Activated gamma-delta T cell treated with anti-CD3 and anti-CD28 coated beads, Interleukin-2, amount 50 U/mL, for 16 hours (primary cell): ENCODE measurements around the gene ERC2.

Source experiments
- DNase-seq: peaks from one replicate; pipeline ENCODE4 v3.0.0-alpha.2; 2020; ENCODE audit warnings: low read depth

Gene ERC2

GRCh38 chr3:56251343-56251945 is 216.8 kb downstream of the ERC2 start:
- no peak for DNase-seq

DNA sequence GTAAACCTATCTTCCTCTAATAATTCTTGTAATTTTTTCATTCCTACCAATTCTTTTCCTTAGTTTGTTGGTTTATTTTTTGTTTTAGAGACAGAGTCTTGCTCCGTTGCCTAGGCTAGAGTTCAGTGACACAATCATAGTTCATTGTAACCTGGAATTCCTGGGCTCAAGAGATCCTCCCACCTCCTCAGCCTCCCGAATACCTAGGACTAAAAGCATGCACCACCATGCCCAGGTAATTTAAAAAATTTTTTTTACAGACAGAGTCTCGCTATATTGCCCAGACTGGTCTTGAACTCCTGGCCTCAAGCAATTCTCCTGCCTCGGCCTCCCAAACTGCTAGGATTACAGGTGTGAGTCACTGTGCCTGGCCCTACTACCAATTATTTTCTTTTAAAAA is 220.2 kb downstream of the ERC2 start:
- DNase-seq: no peak

- no peak for DNase-seq
These were observed 230.0 kb downstream of the ERC2 start for GRCh38 chr3:56238299-56238698.

DNA sequence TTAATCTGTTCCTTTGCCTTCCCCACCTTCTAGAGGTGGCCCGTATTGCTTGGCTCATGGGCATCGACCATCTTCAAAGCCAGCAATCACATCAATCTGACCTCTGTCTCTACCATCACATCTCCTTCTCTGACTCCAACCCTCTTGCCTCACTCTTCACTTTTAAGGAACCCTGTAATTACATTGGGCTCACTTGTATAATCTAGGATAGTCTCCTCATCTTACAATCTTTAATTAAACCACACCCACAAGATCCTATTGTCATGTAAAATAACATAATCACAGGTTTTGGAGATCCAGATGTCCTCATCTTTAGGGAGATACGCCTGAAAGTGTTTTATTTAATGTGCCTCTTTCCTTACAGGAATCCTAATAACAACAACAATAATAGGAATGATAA is 234.5 kb downstream of the ERC2 start:
- no peak for DNase-seq

DNA sequence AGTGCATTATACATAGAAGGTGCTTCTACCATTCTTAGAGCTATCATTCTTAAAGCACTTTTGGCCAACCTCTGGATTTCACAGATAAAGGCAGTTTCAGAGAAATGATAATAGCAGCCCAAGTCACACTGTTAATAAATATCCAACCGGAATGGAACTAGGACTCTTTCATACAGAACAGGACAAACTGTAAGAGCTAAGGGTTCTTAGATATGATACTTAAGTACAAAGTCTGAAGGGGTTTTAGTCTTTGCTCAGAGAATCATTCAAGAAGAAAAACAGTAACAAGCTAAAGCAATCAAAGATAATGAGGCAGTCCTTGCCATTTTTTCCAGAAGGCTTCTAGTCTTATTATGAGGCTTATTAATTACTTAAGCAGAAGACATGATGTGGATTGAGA is 239.0 kb downstream of the ERC2 start:
- no peak for DNase-seq

- DNase-seq: no peak
These were observed 245.4 kb downstream of the ERC2 start for GRCh38 chr3:56222866-56223265.

GRCh38 chr3:56219894-56220805 is 248.1 kb downstream of the ERC2 start:
- DNase-seq: no peak

DNA sequence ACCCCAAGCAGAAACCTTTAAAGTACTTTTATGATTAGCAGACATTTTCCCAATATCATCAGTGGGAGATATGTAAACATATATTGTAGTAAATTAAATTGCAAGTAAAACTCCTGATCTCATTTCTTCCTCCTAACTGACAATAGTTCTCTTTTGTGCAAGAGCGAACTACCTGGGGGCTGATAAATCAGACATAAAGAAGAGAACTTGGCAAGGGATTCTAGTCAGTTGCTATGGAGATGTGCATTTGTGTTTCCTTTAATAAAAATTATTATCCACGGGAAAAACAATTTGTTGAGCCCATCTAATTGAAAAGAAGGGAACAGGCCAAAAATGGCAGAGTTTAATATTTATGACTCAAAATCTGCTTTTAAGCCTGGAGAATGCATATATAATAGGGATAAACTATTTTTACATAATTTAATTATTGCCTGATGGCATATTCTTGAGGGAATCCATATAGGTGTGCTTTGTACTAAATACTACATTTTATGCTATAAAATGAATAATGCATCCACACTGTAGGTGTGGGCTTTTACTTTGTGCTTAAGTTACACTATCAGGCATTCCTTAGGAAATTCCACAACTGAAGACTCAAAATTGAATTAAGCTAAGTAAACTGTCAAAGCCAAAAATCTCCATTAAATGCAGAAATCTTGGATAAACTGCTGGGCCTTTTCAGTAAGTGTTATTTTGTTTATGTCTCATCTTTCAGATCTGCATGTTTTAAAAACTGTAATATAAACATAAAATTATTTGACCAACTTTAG is 258.1 kb downstream of the ERC2 start:
- DNase-seq: no peak

GRCh38 chr3:56207922-56208321 is 260.3 kb downstream of the ERC2 start:
- DNase-seq: no peak

DNA sequence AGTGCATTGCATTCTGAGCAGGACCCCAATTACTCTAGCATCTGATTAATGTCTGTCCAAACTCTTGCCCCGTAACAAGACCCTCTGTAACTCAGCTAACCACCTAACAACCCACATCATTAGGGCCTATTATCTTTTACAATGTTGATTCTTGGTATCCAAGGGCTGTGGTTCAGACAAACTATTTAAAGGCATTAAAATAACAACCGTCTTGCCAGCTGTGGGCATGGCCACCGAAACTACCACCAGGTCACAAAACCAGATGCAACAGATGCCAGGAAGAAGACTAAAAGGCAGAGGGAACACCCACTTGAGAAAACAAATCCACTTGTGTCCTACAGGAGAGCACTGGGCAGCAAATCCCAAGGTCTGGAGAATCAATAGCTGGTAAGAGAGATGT is 262.9 kb downstream of the ERC2 start:
- DNase-seq: no peak

DNA sequence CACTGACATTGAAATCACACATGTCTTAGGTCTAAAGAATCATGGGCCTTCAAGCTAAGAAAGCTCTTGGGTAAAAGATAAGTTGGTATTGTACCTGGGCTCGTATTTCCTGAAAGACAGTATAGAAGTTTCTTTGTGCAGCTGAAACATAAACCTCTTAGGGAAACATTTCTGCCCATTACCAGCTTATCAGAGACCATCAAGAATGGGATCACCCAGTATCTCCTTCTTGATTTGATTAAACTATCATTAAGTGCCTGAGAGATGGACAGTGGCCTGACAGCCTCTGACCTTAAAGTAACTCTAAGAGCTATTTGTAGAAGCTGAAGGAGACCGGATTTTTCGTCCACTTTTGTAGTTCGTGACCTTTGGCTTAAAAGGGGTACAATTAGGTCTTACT is 265.3 kb downstream of the ERC2 start:
- DNase-seq: no peak

GRCh38 chr3:56201407-56201806 is 266.9 kb downstream of the ERC2 start:
- DNase-seq: no peak

- DNase-seq: no peak
These were observed 268.0 kb downstream of the ERC2 start for GRCh38 chr3:56200251-56200650.

DNA sequence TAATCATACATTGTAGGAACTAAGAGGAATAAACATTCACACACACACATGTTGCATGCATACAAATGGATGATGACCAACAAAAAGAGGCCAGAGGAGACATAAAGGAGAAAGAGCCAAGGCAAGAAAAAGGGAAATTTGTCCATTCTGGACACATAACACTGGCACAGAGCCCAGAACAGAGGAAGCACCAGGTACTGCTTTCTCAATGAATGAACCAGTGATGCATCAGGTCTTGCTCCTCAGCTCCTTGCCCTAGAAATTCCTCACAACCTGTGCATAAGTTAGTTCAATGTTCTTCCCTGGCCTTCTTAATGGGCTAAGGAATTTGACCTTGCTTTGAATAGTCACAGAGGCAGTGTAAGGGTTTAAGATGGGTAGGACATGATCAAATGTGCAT is 270.3 kb downstream of the ERC2 start:
- DNase-seq: no peak

- DNase-seq: no peak
These were observed 270.9 kb downstream of the ERC2 start for GRCh38 chr3:56197259-56197965.

DNA sequence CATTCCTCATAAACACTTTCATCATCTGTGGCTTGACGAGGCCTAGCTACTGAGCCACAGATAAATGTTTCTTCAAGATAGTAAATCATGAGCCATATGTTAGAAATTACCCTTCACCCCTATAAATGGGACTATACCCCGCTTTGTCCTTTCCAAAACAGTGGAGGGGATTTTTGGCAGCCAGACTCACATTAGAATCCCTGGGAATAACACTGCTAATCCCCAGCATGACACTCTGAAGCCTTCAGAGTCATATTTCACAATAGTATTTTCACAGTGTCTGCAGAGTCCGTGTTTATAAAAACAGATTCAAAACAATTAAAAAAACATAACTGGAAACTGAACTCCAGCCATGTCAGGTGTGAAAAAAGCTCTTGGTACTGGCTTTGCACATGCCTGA is 271.6 kb downstream of the ERC2 start:
- no peak for DNase-seq

- no peak for DNase-seq
These were observed 274.7 kb downstream of the ERC2 start for GRCh38 chr3:56193519-56193918.

- DNase-seq: no peak
These were observed 276.3 kb downstream of the ERC2 start for GRCh38 chr3:56192001-56192400.

DNA sequence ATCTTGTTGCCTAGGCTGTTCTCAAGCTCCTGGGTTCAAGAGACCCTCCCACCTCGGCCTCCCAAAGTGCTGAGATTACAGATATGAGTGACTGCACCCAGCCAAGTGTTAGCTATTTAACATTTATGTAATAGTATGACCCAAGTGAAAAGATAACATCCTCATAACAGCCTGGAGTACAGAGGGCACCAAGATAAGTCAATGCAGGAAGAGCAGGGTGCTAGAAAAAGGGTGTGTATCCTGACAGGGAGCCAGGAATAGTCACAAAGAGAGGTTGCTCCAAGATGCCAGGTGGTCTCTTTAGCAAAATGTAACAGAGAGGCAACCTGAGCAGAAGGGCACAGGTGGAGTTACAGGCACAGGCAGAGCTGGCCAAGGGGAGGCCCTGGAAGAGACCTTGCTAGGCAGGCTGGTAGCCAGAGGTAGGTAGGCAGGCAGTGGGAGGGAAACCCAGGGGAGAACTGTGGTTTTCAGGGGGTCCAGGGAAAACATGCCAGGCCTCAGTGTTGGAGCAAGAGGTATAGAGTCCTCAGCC is 277.4 kb downstream of the ERC2 start:
- no peak for DNase-seq

DNA sequence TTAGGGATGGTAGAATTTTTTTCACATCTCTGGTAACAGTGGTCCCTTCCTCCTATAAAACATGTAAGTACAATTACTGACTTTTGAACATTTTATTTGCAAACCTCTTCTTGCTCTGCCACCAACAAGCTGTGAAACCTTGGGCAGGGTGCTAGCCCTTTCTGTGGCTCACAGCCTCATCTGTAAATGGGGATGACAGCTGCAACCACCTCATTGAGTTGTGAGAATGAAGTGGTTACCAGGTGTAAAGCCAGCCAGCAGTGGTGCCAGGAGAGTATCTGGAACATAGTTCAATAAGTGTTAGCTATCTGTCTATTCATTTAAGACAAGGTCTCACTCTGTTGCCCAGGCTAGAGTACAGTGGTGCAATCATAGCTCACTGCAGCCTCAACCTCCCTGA is 278.1 kb downstream of the ERC2 start:
- DNase-seq: no peak

- no peak for DNase-seq
These were observed 278.7 kb downstream of the ERC2 start for GRCh38 chr3:56189536-56189935.

- no peak for DNase-seq
These were observed 280.1 kb downstream of the ERC2 start for GRCh38 chr3:56188201-56188600.
